Measurements from ENCODE around the gene LGALS14. TPM values are rescaled to one million over a fixed set of nuclear protein-coding genes. Genes with fewer than 3 reads are reported as not detected.

Gene LGALS14
- polyA plus RNA-seq, 1 experiment, result not detected

- POLR2A ChIA-PET, result no interaction called here
- Histone ChIP-seq H3K4me3 (ENCODE audit: low read depth, low read length) (no peak overlapping the region), H3K36me3 (ENCODE audit: control insufficient read depth, insufficient read depth, low read length) (no peaks in the 10 kb centered on the region), H3K27me3 (ENCODE audit: control insufficient read depth, insufficient read depth, low read length) (peaks cover 3% of the 10 kb centered on the region; the same call in 1 of the 2 replicates)
- CTCF ChIA-PET, result no interaction called here
- TF ChIP-seq CTCF (IDR thresholded peaks at IDR 0.05; ENCODE audit: insufficient read depth, low read depth, low read length), result no peak
- DNase-seq (ENCODE audit: low read depth), result no peak
Observed at GRCh38 chr19:39677961-39678889, 26.1 kb upstream of the LGALS14 start.

- no peak for DNase-seq (ENCODE audit: low read depth)
- CTCF ChIA-PET, result no interaction called here
Observed at GRCh38 chr19:39679056-39679790, 25.1 kb upstream of the LGALS14 start.

GRCh38 chr19:39679791-39680168 lies 24.5 kb upstream of the LGALS14 start:
- TF ChIP-seq CTCF (IDR thresholded peaks at IDR 0.05; ENCODE audit: insufficient read depth, low read depth, low read length), result no peak
- DNase-seq (ENCODE audit: low read depth), result no peak
- Histone ChIP-seq H3K27me3 (ENCODE audit: control insufficient read depth, insufficient read depth, low read length) (0 out of 2 replicates have a peak, but pooled peaks cover 2% of the 10 kb centered on the region), H3K36me3 (ENCODE audit: control insufficient read depth, insufficient read depth, low read length) (no peaks in the 10 kb centered on the region), H3K4me3 (ENCODE audit: low read depth, low read length) (no peak overlapping the region)
- POLR2A ChIA-PET, result no interaction called here
- CTCF ChIA-PET, result no interaction called here

More at GRCh38 chr19:39679056-39679790, 25.1 kb upstream of the LGALS14 start:
- Histone ChIP-seq H3K4me3 (ENCODE audit: low read depth, low read length) (no peak overlapping the region), H3K36me3 (ENCODE audit: control insufficient read depth, insufficient read depth, low read length) (no peaks in the 10 kb centered on the region), H3K27me3 (ENCODE audit: control insufficient read depth, insufficient read depth, low read length) (0 out of 2 replicates have a peak, but pooled peaks cover 2% of the 10 kb centered on the region)
- TF ChIP-seq CTCF (IDR thresholded peaks at IDR 0.05; ENCODE audit: insufficient read depth, low read depth, low read length), result no peak
- POLR2A ChIA-PET, result no interaction called here

- TF ChIP-seq CTCF (IDR thresholded peaks at IDR 0.05; ENCODE audit: insufficient read depth, low read depth, low read length), result no peak
- H3K36me3 ChIP-seq (ENCODE audit: control insufficient read depth, insufficient read depth, low read length), result no peaks in the 10 kb centered on the region
- no peak overlapping the region for H3K4me3 ChIP-seq (ENCODE audit: low read depth, low read length)
- ChIA-PET POLR2A (no interaction called here), CTCF (no interaction called here)
- DNase-seq (ENCODE audit: low read depth), result no peak
- no peaks in the 10 kb centered on the region for H3K27me3 ChIP-seq (ENCODE audit: control insufficient read depth, insufficient read depth, low read length)
Observed at GRCh38 chr19:39680593-39680992, 23.7 kb upstream of the LGALS14 start.

- CTCF ChIA-PET, result no interaction called here
- no peak for TF ChIP-seq CTCF (IDR thresholded peaks at IDR 0.05; ENCODE audit: insufficient read depth, low read depth, low read length)
- no peak for DNase-seq (ENCODE audit: low read depth)
- Histone ChIP-seq H3K27me3 (ENCODE audit: control insufficient read depth, insufficient read depth, low read length) (no peaks in the 10 kb centered on the region), H3K36me3 (ENCODE audit: control insufficient read depth, insufficient read depth, low read length) (no peaks in the 10 kb centered on the region), H3K4me3 (ENCODE audit: low read depth, low read length) (no peak overlapping the region)
- POLR2A ChIA-PET, result no interaction called here
Observed at GRCh38 chr19:39681416-39681815, 22.9 kb upstream of the LGALS14 start.
